Activated B cell treated with CpG ODN at 0.5 μM for 24 hours (primary cell): ENCODE results near the gene CCDC12. TPM values are rescaled to one million over a fixed set of nuclear protein-coding genes. Genes with fewer than 3 reads are reported as not detected.

ENCODE experiments used
- ATAC-seq: fragments of 200-7000 bp; cut with Tn5 transposase; one replicate; pipeline ENCODE4 v1.10.0; 2021; ENCODE audit warnings: low read depth, mild to moderate bottlenecking, moderate library complexity
- CTCF ChIA-PET: fragments of 350-600 bp; sonication (Branson Sonifier 250); formaldehyde crosslinking; loops from one replicate; lab custom pipeline; 2021; ENCODE audit warnings: antibody characterized with exemption; lab: Charles Lee
- POLR2A ChIA-PET: fragments of 350-600 bp; sonication (Branson Sonifier 250); formaldehyde crosslinking; loops from one replicate; lab custom pipeline; 2021; ENCODE audit warnings: antibody characterized with exemption; lab: Charles Lee
- DNase-seq: peaks from one replicate; pipeline ENCODE4 v3.0.0; 2022
- H3K27ac Mint-ChIP-seq: one replicate; pipeline ENCODE4 v1.8.0; 2020; ENCODE audit warnings: mixed read lengths
- H3K27me3 Mint-ChIP-seq: one replicate; pipeline ENCODE4 v1.8.0; 2021; ENCODE audit warnings: mixed read lengths
- H3K36me3 Mint-ChIP-seq: one replicate; pipeline ENCODE4 v1.8.0; 2021; ENCODE audit warnings: low read depth, mixed read lengths
- H3K4me1 Mint-ChIP-seq: one replicate; pipeline ENCODE4 v1.8.0; 2021; ENCODE audit warnings: mixed read lengths
- H3K4me3 Mint-ChIP-seq: one replicate; pipeline ENCODE4 v1.8.0; 2020; ENCODE audit warnings: mild to moderate bottlenecking, mixed read lengths
- H3K9me3 Mint-ChIP-seq: one replicate; pipeline ENCODE4 v1.8.0; 2020; ENCODE audit warnings: mixed read lengths
- CTCF ChIP-seq: fragments of 200-600 bp; IDR thresholded peaks from one replicate; pipeline ENCODE4 v1.8.0; 2022; ENCODE audit warnings: antibody characterized with exemption, mild to moderate bottlenecking
- intact Hi-C: fragments of 100-400 bp; cut with micrococcal nuclease; formaldehyde crosslinking; loops from one replicate; pipeline ENCODE4 v1.15.1; 2024
- total RNA-seq: library from RNA; stranded (reverse); gene quantifications from 2 replicates; pipeline ENCODE4 v1.2.3, GENCODE V29; 2022

Gene CCDC12
- total RNA-seq, 1 donor from 2014 or later = 98.4 TPM

- no peak overlapping the region for H3K27ac Mint-ChIP-seq
- peaks cover 5% of the 10 kb centered on the region for H3K36me3 Mint-ChIP-seq
- no peaks in the 10 kb centered on the region for H3K27me3 Mint-ChIP-seq
- peaks cover 76% of the 10 kb centered on the region for H3K4me1 Mint-ChIP-seq
- POLR2A ChIA-PET = interaction anchor here (0.7 to 2.2 kb wide), 2 partner anchors 23 to 277 kb away, joined by 7 to 10 read pairs; no protein-coding TSS in a partner anchor
- peak overlapping the region; percentile 15 for H3K4me3 Mint-ChIP-seq
- intact Hi-C loops = no loop called here
- DNase-seq = no peak
- ATAC-seq = no peak
- TF ChIP-seq CTCF = no peak
- CTCF ChIA-PET = interaction anchor here (1.0 to 1.5 kb wide), 3 partner anchors 17 to 73 kb away, joined by 3 to 4 read pairs (median 4); no protein-coding TSS in a partner anchor
- H3K9me3 Mint-ChIP-seq = no peaks in the 10 kb centered on the region
Measured at GRCh38 chr3:46982546-46982945, 6.0 kb upstream of the CCDC12 start.

GRCh38 chr3:46981932-46982471 is 5.5 kb upstream of the CCDC12 start:
- ChIA-PET CTCF (interaction anchor here (1.0 to 1.5 kb wide), 5 partner anchors 17 to 72 kb away, joined by 3 to 4 read pairs (median 4); no protein-coding TSS in a partner anchor), POLR2A (interaction anchor here (0.5 to 3.0 kb wide), 5 partner anchors 13 to 1084 kb away, joined by 3 to 15 read pairs (median 4); no protein-coding TSS in a partner anchor)
- no peak for ATAC-seq
- H3K27me3 Mint-ChIP-seq = no peaks in the 10 kb centered on the region
- no peaks in the 10 kb centered on the region for H3K9me3 Mint-ChIP-seq
- H3K4me3 Mint-ChIP-seq = peak overlapping the region; percentile 11
- no peak for DNase-seq
- H3K4me1 Mint-ChIP-seq = peaks cover 74% of the 10 kb centered on the region
- H3K36me3 Mint-ChIP-seq = peaks cover 5% of the 10 kb centered on the region
- intact Hi-C loops = no loop called here
- H3K27ac Mint-ChIP-seq = no peak overlapping the region
- no peak for TF ChIP-seq CTCF

GRCh38 chr3:46979958-46980497 is 3.5 kb upstream of the CCDC12 start:
- intact Hi-C loops = loop anchor here (1.0 to 10.0 kb wide), 8 partner anchors 7 to 535 kb away; partner anchors contain the start of genes ELP6, PTPN23 and SETD2
- ATAC-seq = peak; percentile 2
- H3K27ac Mint-ChIP-seq = peak overlapping the region; percentile 50
- no peak for DNase-seq
- H3K4me3 Mint-ChIP-seq = peak overlapping the region; percentile 84
- H3K27me3 Mint-ChIP-seq = no peaks in the 10 kb centered on the region
- H3K4me1 Mint-ChIP-seq = peaks cover 67% of the 10 kb centered on the region
- CTCF ChIA-PET = interaction anchor here (1.2 to 1.5 kb wide), 2 partner anchors 57 to 113 kb away, joined by 3 to 6 read pairs; no protein-coding TSS in a partner anchor
- POLR2A ChIA-PET = interaction anchor here (1.0 to 8.3 kb wide), 13 partner anchors 8 to 401 kb away, joined by 3 to 189 read pairs (median 5); partner anchors contain the start of gene PTPN23
- no peak for TF ChIP-seq CTCF
- H3K36me3 Mint-ChIP-seq = peaks cover 12% of the 10 kb centered on the region
- no peaks in the 10 kb centered on the region for H3K9me3 Mint-ChIP-seq

- CTCF ChIA-PET = interaction anchor here (0.7 to 1.5 kb wide), 6 partner anchors 15 to 112 kb away, joined by 3 to 6 read pairs (median 4); no protein-coding TSS in a partner anchor
- peaks cover 15% of the 10 kb centered on the region for H3K36me3 Mint-ChIP-seq
- peaks cover 67% of the 10 kb centered on the region for H3K4me1 Mint-ChIP-seq
- DNase-seq (peak; percentile 92), ATAC-seq (peak; percentile 80)
- H3K27ac Mint-ChIP-seq = peak within 1 kb of the TSS; percentile 88
- intact Hi-C loops = loop anchor here (1.0 to 10.0 kb wide), 8 partner anchors 8 to 536 kb away; partner anchors contain the start of genes ELP6, PTPN23 and SETD2
- POLR2A ChIA-PET = interaction anchor here (0.7 to 8.3 kb wide), 15 partner anchors 9 to 1263 kb away, joined by 3 to 189 read pairs (median 5); partner anchors contain the start of gene PTPN23
- H3K27me3 Mint-ChIP-seq = no peaks in the 10 kb centered on the region
- H3K4me3 Mint-ChIP-seq = peak within 1 kb of the TSS; percentile 86
- H3K9me3 Mint-ChIP-seq = no peaks in the 10 kb centered on the region
- TF ChIP-seq CTCF = no peak
Measured at GRCh38 chr3:46978985-46979944, 2.7 kb upstream of the CCDC12 start, which contains the start of gene NBEAL2. Gene NBEAL2 (plus strand): TSS chr3:46979666. CDS start chr3:46979862, 196 bp downstream.
